Activated B cell treated with CpG ODN at 0.5 μM for 24 hours (primary cell): Measurements from ENCODE around the gene C16orf87. TPM values are rescaled to one million over a fixed set of nuclear protein-coding genes. Genes with fewer than 3 reads are reported as not detected.

Experiments
- ATAC-seq: fragments of 200-7000 bp; cut with Tn5 transposase; one replicate; pipeline ENCODE4 v1.10.0; 2021; ENCODE audit warnings: low read depth, mild to moderate bottlenecking, moderate library complexity
- CTCF ChIA-PET: fragments of 350-600 bp; sonication (Branson Sonifier 250); formaldehyde crosslinking; loops from one replicate; lab custom pipeline; 2021; ENCODE audit warnings: antibody characterized with exemption; lab: Charles Lee
- POLR2A ChIA-PET: fragments of 350-600 bp; sonication (Branson Sonifier 250); formaldehyde crosslinking; loops from one replicate; lab custom pipeline; 2021; ENCODE audit warnings: antibody characterized with exemption; lab: Charles Lee
- DNase-seq: peaks from one replicate; pipeline ENCODE4 v3.0.0; 2022
- H3K27ac Mint-ChIP-seq: one replicate; pipeline ENCODE4 v1.8.0; 2020; ENCODE audit warnings: mixed read lengths
- H3K27me3 Mint-ChIP-seq: one replicate; pipeline ENCODE4 v1.8.0; 2021; ENCODE audit warnings: mixed read lengths
- H3K36me3 Mint-ChIP-seq: one replicate; pipeline ENCODE4 v1.8.0; 2021; ENCODE audit warnings: low read depth, mixed read lengths
- H3K4me1 Mint-ChIP-seq: one replicate; pipeline ENCODE4 v1.8.0; 2021; ENCODE audit warnings: mixed read lengths
- H3K4me3 Mint-ChIP-seq: one replicate; pipeline ENCODE4 v1.8.0; 2020; ENCODE audit warnings: mild to moderate bottlenecking, mixed read lengths
- H3K9me3 Mint-ChIP-seq: one replicate; pipeline ENCODE4 v1.8.0; 2020; ENCODE audit warnings: mixed read lengths
- intact Hi-C: fragments of 100-400 bp; cut with micrococcal nuclease; formaldehyde crosslinking; loops from one replicate; pipeline ENCODE4 v1.15.1; 2024
- total RNA-seq: library from RNA; stranded (reverse); gene quantifications from 2 replicates; pipeline ENCODE4 v1.2.3, GENCODE V29; 2022
- TF ChIP-seq, protein P1 (sequence below): fragments of 200-600 bp; IDR thresholded peaks from one replicate; pipeline ENCODE4 v1.8.0; 2022; ENCODE audit warnings: antibody characterized with exemption, mild to moderate bottlenecking

Gene C16orf87
- total RNA-seq, 1 donor from 2014 or later: 16.6 TPM

DNA sequence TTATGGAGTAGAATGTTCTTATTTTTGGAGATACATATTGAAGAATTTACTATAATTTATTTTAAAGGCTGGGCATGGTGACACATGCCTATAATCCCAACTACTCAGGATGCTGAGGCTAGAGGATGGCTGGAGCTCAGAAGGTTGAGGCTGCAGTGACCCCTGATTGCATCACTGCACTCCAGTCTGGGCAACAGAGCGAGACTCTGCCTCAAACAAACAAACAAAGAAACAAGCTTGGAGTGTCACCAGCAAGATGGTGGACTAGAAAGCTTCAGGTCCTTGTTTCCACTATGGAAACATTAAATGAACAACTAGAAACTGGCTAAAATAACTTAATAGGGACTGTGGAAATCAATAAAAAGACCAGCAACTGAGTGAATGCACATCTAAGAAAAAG, 35.3 kb upstream of the C16orf87 start:
- intact Hi-C loops: no loop called here
- H3K4me1 Mint-ChIP-seq: peaks cover 9% of the 10 kb centered on the region
- ATAC-seq (no peak), DNase-seq (no peak)
- H3K27me3 Mint-ChIP-seq: no peaks in the 10 kb centered on the region
- TF ChIP-seq, protein P1, sequence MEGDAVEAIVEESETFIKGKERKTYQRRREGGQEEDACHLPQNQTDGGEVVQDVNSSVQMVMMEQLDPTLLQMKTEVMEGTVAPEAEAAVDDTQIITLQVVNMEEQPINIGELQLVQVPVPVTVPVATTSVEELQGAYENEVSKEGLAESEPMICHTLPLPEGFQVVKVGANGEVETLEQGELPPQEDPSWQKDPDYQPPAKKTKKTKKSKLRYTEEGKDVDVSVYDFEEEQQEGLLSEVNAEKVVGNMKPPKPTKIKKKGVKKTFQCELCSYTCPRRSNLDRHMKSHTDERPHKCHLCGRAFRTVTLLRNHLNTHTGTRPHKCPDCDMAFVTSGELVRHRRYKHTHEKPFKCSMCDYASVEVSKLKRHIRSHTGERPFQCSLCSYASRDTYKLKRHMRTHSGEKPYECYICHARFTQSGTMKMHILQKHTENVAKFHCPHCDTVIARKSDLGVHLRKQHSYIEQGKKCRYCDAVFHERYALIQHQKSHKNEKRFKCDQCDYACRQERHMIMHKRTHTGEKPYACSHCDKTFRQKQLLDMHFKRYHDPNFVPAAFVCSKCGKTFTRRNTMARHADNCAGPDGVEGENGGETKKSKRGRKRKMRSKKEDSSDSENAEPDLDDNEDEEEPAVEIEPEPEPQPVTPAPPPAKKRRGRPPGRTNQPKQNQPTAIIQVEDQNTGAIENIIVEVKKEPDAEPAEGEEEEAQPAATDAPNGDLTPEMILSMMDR: no peak
- H3K9me3 Mint-ChIP-seq: no peaks in the 10 kb centered on the region
- ChIA-PET CTCF (no interaction called here), POLR2A (no interaction called here)
- H3K4me3 Mint-ChIP-seq: no peak overlapping the region
- no peaks in the 10 kb centered on the region for H3K36me3 Mint-ChIP-seq
- H3K27ac Mint-ChIP-seq: no peak overlapping the region

DNA sequence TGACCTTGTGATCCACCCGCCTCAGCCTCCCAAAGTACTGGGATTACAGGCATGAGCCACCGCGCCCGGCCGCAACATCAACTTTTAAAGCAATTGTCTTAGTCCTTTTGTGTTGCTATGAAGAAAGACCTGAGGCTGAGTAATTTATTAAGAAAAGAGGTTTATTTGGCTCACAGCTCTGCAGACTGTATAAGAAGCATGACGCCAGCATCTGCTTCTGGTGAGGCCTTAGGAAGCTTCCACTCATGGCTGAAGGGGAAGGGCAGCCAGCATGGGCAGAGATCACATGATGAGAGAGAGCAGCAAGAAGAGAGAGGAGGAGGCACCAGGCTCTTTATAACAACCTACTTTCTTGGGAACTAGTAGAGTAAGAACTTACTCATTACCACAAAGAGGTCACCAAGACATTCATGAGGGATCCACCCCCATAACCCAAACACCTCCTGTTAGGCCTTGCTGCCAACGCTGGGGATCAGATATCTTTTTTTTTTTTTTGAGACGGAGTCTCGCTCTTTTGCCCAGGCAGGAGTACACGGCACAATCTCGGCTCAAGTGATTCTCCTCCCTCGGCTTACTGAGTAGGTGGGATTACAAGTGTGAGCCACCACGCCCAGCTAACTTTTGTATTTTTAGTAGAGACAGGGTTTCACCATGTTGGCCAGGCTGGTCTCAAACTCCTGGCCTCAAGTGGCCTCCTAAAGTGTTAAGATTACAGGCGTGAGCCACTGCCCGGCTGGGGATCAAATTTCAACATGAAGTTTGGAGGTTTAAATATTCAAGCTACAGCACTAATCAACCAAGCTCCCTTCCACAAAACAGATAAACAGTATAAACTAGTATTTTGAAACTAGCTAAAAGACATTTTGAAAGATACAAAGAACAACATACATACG, 31.8 kb upstream of the C16orf87 start:
- ChIA-PET CTCF (interaction anchor here (1.6 to 2.8 kb wide), 2 partner anchors 8 to 47 kb away, joined by 3 to 12 read pairs; no protein-coding TSS in a partner anchor), POLR2A (no interaction called here)
- H3K36me3 Mint-ChIP-seq: no peaks in the 10 kb centered on the region
- H3K4me3 Mint-ChIP-seq: no peak overlapping the region
- peaks cover 9% of the 10 kb centered on the region for H3K4me1 Mint-ChIP-seq
- no peaks in the 10 kb centered on the region for H3K27me3 Mint-ChIP-seq
- intact Hi-C loops: no loop called here
- no peak overlapping the region for H3K27ac Mint-ChIP-seq
- H3K9me3 Mint-ChIP-seq: no peaks in the 10 kb centered on the region
- DNase-seq (no peak), ATAC-seq (no peak)
- TF ChIP-seq, protein P1: no peak

DNA sequence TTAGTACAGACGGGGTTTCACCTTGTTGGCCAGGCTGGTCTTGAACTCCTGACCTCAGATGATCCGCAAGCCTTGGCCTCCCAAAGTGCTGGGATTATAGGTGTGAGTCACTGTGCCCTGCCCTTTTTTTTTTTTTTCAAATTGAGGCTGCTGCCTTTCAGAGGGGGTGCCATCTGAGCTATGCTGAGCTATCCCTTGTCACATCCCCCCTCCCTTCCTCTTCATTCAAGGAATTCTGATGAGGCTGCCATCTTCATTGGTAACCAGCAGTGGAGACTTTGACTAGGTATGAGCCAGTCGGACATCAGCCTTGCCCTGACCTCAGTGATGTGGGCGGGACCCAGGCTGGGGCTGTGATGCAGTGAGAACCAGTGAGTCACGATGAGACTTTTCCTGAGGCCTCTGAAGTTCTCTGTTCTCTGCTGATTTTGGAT, 28.8 kb upstream of the C16orf87 start:
- POLR2A ChIA-PET: interaction anchor here (0.6 kb wide), 1 partner anchor 19 kb away, joined by 6 read pairs; no protein-coding TSS in a partner anchor
- TF ChIP-seq, protein P1: no peak
- ATAC-seq (no peak), DNase-seq (no peak)
- Mint-ChIP-seq H3K27ac (no peak overlapping the region), H3K27me3 (no peaks in the 10 kb centered on the region), H3K4me3 (no peak overlapping the region), H3K4me1 (peaks cover 9% of the 10 kb centered on the region), H3K36me3 (no peaks in the 10 kb centered on the region), H3K9me3 (no peaks in the 10 kb centered on the region)
- CTCF ChIA-PET: interaction anchor here (0.6 kb wide), 1 partner anchor 69 kb away, joined by 3 read pairs; no protein-coding TSS in a partner anchor
- intact Hi-C loops: no loop called here

DNA sequence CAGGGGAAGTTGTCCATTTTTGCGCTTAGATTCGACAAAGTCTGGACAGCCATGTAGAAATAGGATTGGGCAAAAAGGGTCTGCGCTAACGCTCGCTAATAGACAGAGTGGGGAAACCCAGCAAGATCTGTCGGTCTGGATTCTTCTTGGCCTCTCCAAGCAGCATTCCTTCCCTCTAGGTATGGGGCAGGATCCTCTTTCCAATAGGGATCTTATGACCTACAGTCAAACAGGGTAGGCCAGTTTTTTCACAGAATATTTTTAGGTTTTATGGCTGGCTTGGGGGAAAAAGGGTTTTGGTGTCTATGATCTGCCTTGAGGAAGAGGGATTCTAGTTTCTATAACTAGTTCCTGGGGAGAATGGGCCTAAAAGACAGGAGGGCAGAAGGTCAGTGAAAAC, 27.2 kb upstream of the C16orf87 start:
- DNase-seq: no peak
- no peak for ATAC-seq
- no peaks in the 10 kb centered on the region for H3K27me3 Mint-ChIP-seq
- TF ChIP-seq, protein P1: no peak
- no peaks in the 10 kb centered on the region for H3K9me3 Mint-ChIP-seq
- H3K36me3 Mint-ChIP-seq: no peaks in the 10 kb centered on the region
- no peak overlapping the region for H3K27ac Mint-ChIP-seq
- ChIA-PET CTCF (interaction anchor here (1.9 to 2.0 kb wide), 2 partner anchors 50 to 60 kb away, joined by 6 to 7 read pairs; no protein-coding TSS in a partner anchor), POLR2A (no interaction called here)
- intact Hi-C loops: no loop called here
- H3K4me1 Mint-ChIP-seq: peaks cover 5% of the 10 kb centered on the region
- H3K4me3 Mint-ChIP-seq: no peak overlapping the region

DNA sequence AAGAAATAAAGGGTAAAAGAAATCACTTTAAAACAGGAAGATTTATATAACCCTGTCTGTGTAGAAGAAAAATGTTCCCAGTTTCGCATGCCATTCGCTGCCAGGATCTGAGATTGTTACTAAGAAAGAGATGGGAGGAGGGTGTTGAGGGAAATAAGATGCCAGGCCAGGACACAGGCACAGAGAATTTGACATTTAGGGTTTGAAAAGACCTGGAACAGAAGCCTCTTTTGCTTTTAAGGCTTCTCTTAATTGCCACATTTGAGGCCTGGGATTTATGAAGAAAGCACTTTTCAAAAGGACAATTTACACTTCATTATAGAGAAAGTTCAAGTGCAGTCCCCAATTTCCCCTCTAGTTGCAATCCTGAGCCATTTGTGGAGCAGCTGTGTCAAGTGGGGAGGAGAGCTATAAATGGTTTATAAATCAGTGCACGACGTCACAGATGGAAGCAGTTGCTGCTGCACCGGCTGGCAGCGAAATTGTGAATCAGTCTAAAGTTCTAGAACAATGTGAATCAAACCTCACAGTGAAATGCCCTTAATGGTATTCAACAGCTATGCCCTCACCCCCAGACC, 26.5 kb upstream of the C16orf87 start:
- TF ChIP-seq, protein P1: no peak
- CTCF ChIA-PET: interaction anchor here (1.9 to 2.0 kb wide), 2 partner anchors 51 to 61 kb away, joined by 6 to 7 read pairs; no protein-coding TSS in a partner anchor
- Mint-ChIP-seq H3K4me3 (no peak overlapping the region), H3K27me3 (no peaks in the 10 kb centered on the region), H3K36me3 (no peaks in the 10 kb centered on the region), H3K4me1 (peaks cover 5% of the 10 kb centered on the region), H3K9me3 (no peaks in the 10 kb centered on the region), H3K27ac (no peak overlapping the region)
- DNase-seq (no peak), ATAC-seq (peak; percentile 45)
- POLR2A ChIA-PET: no interaction called here
- intact Hi-C loops: no loop called here
